Measurements from ENCODE around the gene MLIP. TPM values are rescaled to one million over a fixed set of nuclear protein-coding genes. Genes with fewer than 3 reads are reported as not detected.

MLIP gene
- polyA plus RNA-seq, 2 of the 4 experiments (the other 2 are of a cell fraction), result 0.08 TPM; not detected in 1

GRCh38 chr6:54195637-54196036 is 84.4 kb downstream of the MLIP start:
- Histone ChIP-seq H3K27ac (no peak overlapping the region), H3K4me3 (no peak overlapping the region), H3K4me1 (no peaks in the 10 kb centered on the region), H3K9me3 (no peaks in the 10 kb centered on the region), H3K4me2 (no peak overlapping the region)
- 34% methylated on average over 3 of the region's 3 CpGs for WGBS (ENCODE audit: missing lambda C conversion rate)
- ChIA-PET CTCF (no interaction called here), POLR2A (no interaction called here)
- TF ChIP-seq ATOH8 (CRISPR knock-in tag; IDR thresholded peaks at IDR 0.05; ENCODE audit: low read depth), result no peak
- no peak for TF ChIP-seq ESRRA (IDR thresholded peaks at IDR 0.05; ENCODE audit: borderline replicate concordance, low read length)
- no peak for TF ChIP-seq SMC3 (IDR thresholded peaks at IDR 0.05)
- no peak for TF ChIP-seq CBX8 (IDR thresholded peaks at IDR 0.05)
- no peak for TF ChIP-seq BHLHE40 (IDR thresholded peaks at IDR 0.05; ENCODE audit: low read depth, low read length)
- TF ChIP-seq NPAS2 (CRISPR knock-in tag; IDR thresholded peaks at IDR 0.05; ENCODE audit: borderline replicate concordance), result no peak
- TF ChIP-seq HOXB13 (CRISPR knock-in tag; IDR thresholded peaks at IDR 0.05; ENCODE audit: low read depth), result no peak
- TF ChIP-seq, protein P1, sequence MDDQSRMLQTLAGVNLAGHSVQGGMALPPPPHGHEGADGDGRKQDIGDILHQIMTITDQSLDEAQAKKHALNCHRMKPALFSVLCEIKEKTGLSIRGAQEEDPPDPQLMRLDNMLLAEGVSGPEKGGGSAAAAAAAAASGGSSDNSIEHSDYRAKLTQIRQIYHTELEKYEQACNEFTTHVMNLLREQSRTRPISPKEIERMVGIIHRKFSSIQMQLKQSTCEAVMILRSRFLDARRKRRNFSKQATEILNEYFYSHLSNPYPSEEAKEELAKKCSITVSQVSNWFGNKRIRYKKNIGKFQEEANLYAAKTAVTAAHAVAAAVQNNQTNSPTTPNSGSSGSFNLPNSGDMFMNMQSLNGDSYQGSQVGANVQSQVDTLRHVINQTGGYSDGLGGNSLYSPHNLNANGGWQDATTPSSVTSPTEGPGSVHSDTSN (IDR thresholded peaks at IDR 0.05), result no peak
- no peak for TF ChIP-seq EHF (CRISPR knock-in tag; IDR thresholded peaks at IDR 0.05)
- TF ChIP-seq CHD2 (IDR thresholded peaks at IDR 0.05; ENCODE audit: low read length, partially characterized antibody), result no peak
- FAIRE-seq, result no peak
- DNase-seq (ENCODE audit: low read depth in 1 of 2, low spot score in 1 of 2), result no peak
- no peak for ATAC-seq

- ChIA-PET CTCF (interaction anchor here (1.2 kb wide), 1 partner anchor 210 kb away, joined by 3 read pairs; no protein-coding TSS in a partner anchor), POLR2A (no interaction called here)
Measured at GRCh38 chr6:54196905-54197304, 85.7 kb downstream of the MLIP start.

GRCh38 chr6:54198134-54198533 is 86.9 kb downstream of the MLIP start:
- POLR2A ChIA-PET, result no interaction called here
- no peak for DNase-seq (ENCODE audit: low read depth in 1 of 2, low spot score in 1 of 2)
- TF ChIP-seq ZSCAN20 (CRISPR knock-in tag; IDR thresholded peaks at IDR 0.05), result no peak
- no peak for TF ChIP-seq CBX2 (IDR thresholded peaks at IDR 0.05; ENCODE audit: borderline replicate concordance, low read depth)
- TF ChIP-seq CTCF (IDR thresholded peaks at IDR 0.05), result no peak
- no peak for TF ChIP-seq CHD2 (IDR thresholded peaks at IDR 0.05; ENCODE audit: low read length, partially characterized antibody)
- no peak for TF ChIP-seq JUNB (IDR thresholded peaks at IDR 0.05)
- no peak for TF ChIP-seq MAFK (IDR thresholded peaks at IDR 0.05; ENCODE audit: partially characterized antibody)
- no peak for TF ChIP-seq ZFP36 (IDR thresholded peaks at IDR 0.05; ENCODE audit: borderline replicate concordance, partially characterized antibody)
- TF ChIP-seq KDM5A (IDR thresholded peaks at IDR 0.05), result no peak
- TF ChIP-seq, protein P2, sequence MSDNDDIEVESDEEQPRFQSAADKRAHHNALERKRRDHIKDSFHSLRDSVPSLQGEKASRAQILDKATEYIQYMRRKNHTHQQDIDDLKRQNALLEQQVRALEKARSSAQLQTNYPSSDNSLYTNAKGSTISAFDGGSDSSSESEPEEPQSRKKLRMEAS (IDR thresholded peaks at IDR 0.05), result no peak
- TF ChIP-seq, protein P1 (IDR thresholded peaks at IDR 0.05), result no peak
- no peak for TF ChIP-seq HEYL (CRISPR knock-in tag; IDR thresholded peaks at IDR 0.05)
- TF ChIP-seq, protein P3, sequence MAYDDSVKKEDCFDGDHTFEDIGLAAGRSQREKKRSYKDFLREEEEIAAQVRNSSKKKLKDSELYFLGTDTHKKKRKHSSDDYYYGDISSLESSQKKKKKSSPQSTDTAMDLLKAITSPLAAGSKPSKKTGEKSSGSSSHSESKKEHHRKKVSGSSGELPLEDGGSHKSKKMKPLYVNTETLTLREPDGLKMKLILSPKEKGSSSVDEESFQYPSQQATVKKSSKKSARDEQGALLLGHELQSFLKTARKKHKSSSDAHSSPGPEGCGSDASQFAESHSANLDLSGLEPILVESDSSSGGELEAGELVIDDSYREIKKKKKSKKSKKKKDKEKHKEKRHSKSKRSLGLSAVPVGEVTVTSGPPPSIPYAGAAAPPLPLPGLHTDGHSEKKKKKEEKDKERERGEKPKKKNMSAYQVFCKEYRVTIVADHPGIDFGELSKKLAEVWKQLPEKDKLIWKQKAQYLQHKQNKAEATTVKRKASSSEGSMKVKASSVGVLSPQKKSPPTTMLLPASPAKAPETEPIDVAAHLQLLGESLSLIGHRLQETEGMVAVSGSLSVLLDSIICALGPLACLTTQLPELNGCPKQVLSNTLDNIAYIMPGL (CRISPR knock-in tag; IDR thresholded peaks at IDR 0.05; ENCODE audit: borderline replicate concordance), result no peak
- no peak for TF ChIP-seq ESRRA (IDR thresholded peaks at IDR 0.05; ENCODE audit: borderline replicate concordance, low read length)
- no peak for TF ChIP-seq NFE2L2 (conservative IDR thresholded peaks at IDR 0.05; ENCODE audit: low read length)
- no peak for TF ChIP-seq RNF2 (IDR thresholded peaks at IDR 0.05; ENCODE audit: borderline replicate concordance, low read depth)
- no peak for TF ChIP-seq TFCP2L1 (CRISPR knock-in tag; IDR thresholded peaks at IDR 0.05)

More at GRCh38 chr6:54196905-54197304, 85.7 kb downstream of the MLIP start:
- no peak overlapping the region for H3K27ac ChIP-seq
- TF ChIP-seq FOSL2 (IDR thresholded peaks at IDR 0.05), result no peak
- TF ChIP-seq FOSL2 (CRISPR knock-in tag; IDR thresholded peaks at IDR 0.05), result no peak
- no peak for TF ChIP-seq CBX8 (IDR thresholded peaks at IDR 0.05)
- FAIRE-seq, result no peak
- H3K4me2 ChIP-seq, result no peak overlapping the region
- DNase-seq (ENCODE audit: low read depth in 1 of 2, low spot score in 1 of 2), result no peak
- no peak for ATAC-seq
- no peaks in the 10 kb centered on the region for H3K9me3 ChIP-seq
- no peaks in the 10 kb centered on the region for H3K4me1 ChIP-seq
- WGBS (ENCODE audit: missing lambda C conversion rate), result 39% methylated on average over 3 of the region's 3 CpGs
- H3K4me3 ChIP-seq, result no peak overlapping the region

More at GRCh38 chr6:54198134-54198533, 86.9 kb downstream of the MLIP start:
- CTCF ChIA-PET, result no interaction called here
- no peaks in the 10 kb centered on the region for H3K4me1 ChIP-seq
- 41% methylated on average over 3 of the region's 3 CpGs for WGBS (ENCODE audit: missing lambda C conversion rate)
- H3K4me3 ChIP-seq, result no peak overlapping the region
- H3K9me3 ChIP-seq, result no peaks in the 10 kb centered on the region
- H3K27ac ChIP-seq, result no peak overlapping the region
- FAIRE-seq, result no peak
- no peak for ATAC-seq
- no peak overlapping the region for H3K4me2 ChIP-seq
